Ishikawa (cell line): Measurements from ENCODE around the gene RNF212B.

Experiments used
- CEBPB ChIP-seq: IDR thresholded peaks from 2 replicates; pipeline ENCODE4 v1.6.1; 2012
- CREB1 ChIP-seq: IDR thresholded peaks from 2 replicates; pipeline ENCODE4 v1.6.1; 2012; ENCODE audit warnings: low read depth
- EGR1 ChIP-seq: IDR thresholded peaks from 2 replicates; pipeline ENCODE4 v1.6.1; 2012
- EP300 ChIP-seq: IDR thresholded peaks from 2 replicates; pipeline ENCODE4 v1.6.1; 2012; ENCODE audit warnings: borderline replicate concordance
- RAD21 ChIP-seq: IDR thresholded peaks from 2 replicates; pipeline ENCODE4 v1.6.1; 2012; ENCODE audit warnings: low read depth
- TAF1 ChIP-seq: IDR thresholded peaks from 2 replicates; pipeline ENCODE4 v1.6.1; 2012; ENCODE audit warnings: low read depth, mild to moderate bottlenecking
- YY1 ChIP-seq: IDR thresholded peaks from 2 replicates; pipeline ENCODE4 v1.6.1; 2012; ENCODE audit warnings: low read depth
- TF ChIP-seq, protein P1 (sequence below): IDR thresholded peaks from 2 replicates; pipeline ENCODE4 v1.6.1; 2012
- TF ChIP-seq, protein P2 (sequence below): IDR thresholded peaks from 2 replicates; pipeline ENCODE4 v1.6.1; 2012; ENCODE audit warnings: low read depth, mild to moderate bottlenecking

DNA sequence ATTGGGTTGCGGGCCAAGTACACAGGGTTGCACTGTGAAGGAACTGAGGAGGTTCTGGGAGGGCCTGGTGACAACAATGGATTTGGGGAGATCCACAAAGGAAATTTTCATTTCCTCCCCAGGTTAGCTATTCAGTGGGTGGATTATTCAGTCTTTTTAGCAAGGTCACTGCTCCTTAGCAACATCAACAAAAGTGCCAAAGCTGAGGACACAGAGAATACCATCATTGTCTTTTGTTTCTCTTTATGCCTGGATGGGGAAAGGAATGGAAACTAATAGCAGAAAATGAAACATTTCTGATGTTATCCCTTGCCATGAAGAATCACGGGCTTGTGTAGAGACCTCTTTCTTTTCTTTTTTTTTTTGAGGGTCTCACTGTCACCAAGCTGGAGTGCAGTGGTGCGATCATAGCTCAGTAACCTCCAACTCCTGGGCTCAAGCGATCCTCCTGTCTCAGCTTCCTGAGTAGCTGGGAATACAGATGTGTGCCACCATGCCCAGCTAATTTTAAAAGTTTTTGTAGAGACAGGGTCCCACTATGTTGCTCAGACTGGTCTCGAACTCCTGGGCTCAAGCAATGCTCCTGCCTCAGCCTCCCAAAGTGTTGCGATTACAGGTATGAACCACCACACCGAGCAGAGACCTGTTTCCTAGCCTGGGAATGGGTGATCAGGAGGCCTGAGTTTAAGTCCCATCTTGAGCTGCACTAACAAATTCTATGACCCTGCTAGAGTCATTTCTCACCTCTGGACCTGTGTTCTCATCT is 58.5 kb downstream of the RNF212B start:
- TF ChIP-seq CEBPB (no peak), EP300 (no peak), CREB1 (no peak), EGR1 (no peak), YY1 (no peak), TAF1 (no peak), RAD21 (no peak)
- TF ChIP-seq, protein P1, sequence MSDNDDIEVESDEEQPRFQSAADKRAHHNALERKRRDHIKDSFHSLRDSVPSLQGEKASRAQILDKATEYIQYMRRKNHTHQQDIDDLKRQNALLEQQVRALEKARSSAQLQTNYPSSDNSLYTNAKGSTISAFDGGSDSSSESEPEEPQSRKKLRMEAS, result no peak
- TF ChIP-seq, protein P2, sequence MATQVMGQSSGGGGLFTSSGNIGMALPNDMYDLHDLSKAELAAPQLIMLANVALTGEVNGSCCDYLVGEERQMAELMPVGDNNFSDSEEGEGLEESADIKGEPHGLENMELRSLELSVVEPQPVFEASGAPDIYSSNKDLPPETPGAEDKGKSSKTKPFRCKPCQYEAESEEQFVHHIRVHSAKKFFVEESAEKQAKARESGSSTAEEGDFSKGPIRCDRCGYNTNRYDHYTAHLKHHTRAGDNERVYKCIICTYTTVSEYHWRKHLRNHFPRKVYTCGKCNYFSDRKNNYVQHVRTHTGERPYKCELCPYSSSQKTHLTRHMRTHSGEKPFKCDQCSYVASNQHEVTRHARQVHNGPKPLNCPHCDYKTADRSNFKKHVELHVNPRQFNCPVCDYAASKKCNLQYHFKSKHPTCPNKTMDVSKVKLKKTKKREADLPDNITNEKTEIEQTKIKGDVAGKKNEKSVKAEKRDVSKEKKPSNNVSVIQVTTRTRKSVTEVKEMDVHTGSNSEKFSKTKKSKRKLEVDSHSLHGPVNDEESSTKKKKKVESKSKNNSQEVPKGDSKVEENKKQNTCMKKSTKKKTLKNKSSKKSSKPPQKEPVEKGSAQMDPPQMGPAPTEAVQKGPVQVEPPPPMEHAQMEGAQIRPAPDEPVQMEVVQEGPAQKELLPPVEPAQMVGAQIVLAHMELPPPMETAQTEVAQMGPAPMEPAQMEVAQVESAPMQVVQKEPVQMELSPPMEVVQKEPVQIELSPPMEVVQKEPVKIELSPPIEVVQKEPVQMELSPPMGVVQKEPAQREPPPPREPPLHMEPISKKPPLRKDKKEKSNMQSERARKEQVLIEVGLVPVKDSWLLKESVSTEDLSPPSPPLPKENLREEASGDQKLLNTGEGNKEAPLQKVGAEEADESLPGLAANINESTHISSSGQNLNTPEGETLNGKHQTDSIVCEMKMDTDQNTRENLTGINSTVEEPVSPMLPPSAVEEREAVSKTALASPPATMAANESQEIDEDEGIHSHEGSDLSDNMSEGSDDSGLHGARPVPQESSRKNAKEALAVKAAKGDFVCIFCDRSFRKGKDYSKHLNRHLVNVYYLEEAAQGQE, result no peak
